Natural killer cell (primary cell): Measurements from ENCODE around the gene FILIP1L. TPM values are rescaled to one million over a fixed set of nuclear protein-coding genes. Genes with fewer than 3 reads are reported as not detected.

Experiments
- ATAC-seq, 3 donors: fragments of 150-1000 bp in 2 of 3; fragments of 200-7000 bp in 1 of 3; cut with Tn5 transposase; 1 replicate in 1 of 3; 2 replicates in 2 of 3; pipeline ENCODE4 v1.10.0; 2021; ENCODE audit warnings: mild to moderate bottlenecking in 2 of 3, moderate library complexity in 2 of 3
- DNase-seq, 2 donors: peaks; one replicate each; pipeline versions ENCODE4 v3.0.0 to v3.0.0-alpha.2; 2013 to 2021; ENCODE audit warnings: mixed read lengths in 1 of 2
- H3K27ac ChIP-seq: one replicate; pipeline ENCODE4 v1.5.1; 2013; ENCODE audit warnings: mild to moderate bottlenecking, low read length
- H3K27me3 ChIP-seq: one replicate; pipeline ENCODE4 v1.6.1; 2013; ENCODE audit warnings: low read length; ENCODE audit not compliant: control insufficient read depth, insufficient read depth
- H3K36me3 ChIP-seq: one replicate; pipeline ENCODE4 v1.6.1; 2013; ENCODE audit warnings: low read length; ENCODE audit not compliant: control insufficient read depth, insufficient read depth
- H3K4me1 ChIP-seq: one replicate; pipeline ENCODE4 v1.6.1; 2013; ENCODE audit warnings: low read length; ENCODE audit not compliant: control insufficient read depth, insufficient read depth
- H3K4me3 ChIP-seq: one replicate; pipeline ENCODE4 v1.5.1; 2013; ENCODE audit warnings: low read length
- H3K9me3 ChIP-seq: one replicate; pipeline ENCODE4 v1.6.1; 2013; ENCODE audit warnings: low read length; ENCODE audit not compliant: control insufficient read depth, insufficient read depth
- H3K27ac Mint-ChIP-seq, 2 donors: one replicate each; pipeline ENCODE4 v1.8.0; 2022; ENCODE audit warnings: mild to moderate bottlenecking in 2 of 2, mixed read lengths in 2 of 2, moderate library complexity in 1 of 2
- H3K27me3 Mint-ChIP-seq, 2 donors: one replicate each; pipeline ENCODE4 v1.8.0; 2022; ENCODE audit warnings: low read depth in 2 of 2, mixed read lengths in 2 of 2
- H3K36me3 Mint-ChIP-seq: one replicate; pipeline ENCODE4 v1.8.0; 2022; ENCODE audit warnings: mixed read lengths
- H3K4me1 Mint-ChIP-seq, 2 donors: one replicate each; pipeline ENCODE4 v1.8.0; 2022; ENCODE audit warnings: mixed read lengths in 2 of 2
- H3K4me3 Mint-ChIP-seq: one replicate; pipeline ENCODE4 v1.8.0; 2022; ENCODE audit warnings: mild to moderate bottlenecking, moderate library complexity, mixed read lengths
- H3K9me3 Mint-ChIP-seq, 2 donors: one replicate each; pipeline ENCODE4 v1.8.0; 2022; ENCODE audit warnings: mixed read lengths in 2 of 2
- CTCF ChIP-seq: fragments of 200-600 bp; IDR thresholded peaks from one replicate; pipeline ENCODE4 v1.8.0; 2022; ENCODE audit warnings: antibody characterized with exemption
- WGBS: methylation state at CpG from one replicate; pipeline ENCODE4 v1.1.7; 2013; ENCODE audit warnings: missing lambda C conversion rate; ENCODE audit not compliant: insufficient coverage; 5-methylcytosine and 5-hydroxymethylcytosine counted together
- intact Hi-C: fragments of 100-400 bp; cut with micrococcal nuclease; formaldehyde crosslinking; loops from one replicate; pipeline ENCODE4 v1.14.2; 2022
- total RNA-seq, 4 donors: library from RNA; stranded (reverse); fragments of 120-200 nt in 1 of 4; gene quantifications; one replicate each; pipeline versions ENCODE4 v1.2.3 to v1.2.4, GENCODE V29; 2013 to 2022

Gene FILIP1L
- total RNA-seq, 3 donors from 2014 or later (not counting 1 experiment from before 2014, with no cell fraction given) = 0.12 TPM; not detected in 2

GRCh38 chr3:100104442-100104798, 9.9 kb downstream of the FILIP1L start:
- Histone ChIP-seq H3K4me1 (no peaks in the 10 kb centered on the region), H3K27me3 (no peaks in the 10 kb centered on the region), H3K27ac (no peak overlapping the region), H3K9me3 (no peaks in the 10 kb centered on the region), H3K4me3 (no peak overlapping the region), H3K36me3 (no peaks in the 10 kb centered on the region)
- Mint-ChIP-seq H3K9me3 (no peaks in the 10 kb centered on the region), H3K4me3 (no peak overlapping the region), H3K4me1 (no peaks in the 10 kb centered on the region), H3K27ac (no peak overlapping the region), H3K36me3 (no peaks in the 10 kb centered on the region), H3K27me3 (no peaks in the 10 kb centered on the region)
- intact Hi-C loops = no loop called here
- WGBS = 77% methylated on average over 2 of the region's 2 CpGs
- no peak for TF ChIP-seq CTCF
- DNase-seq (no peak), ATAC-seq (no peak)

GRCh38 chr3:100103558-100104441, 10.5 kb downstream of the FILIP1L start:
- Mint-ChIP-seq H3K4me3 (no peak overlapping the region), H3K27me3 (no peaks in the 10 kb centered on the region), H3K4me1 (no peaks in the 10 kb centered on the region), H3K9me3 (no peaks in the 10 kb centered on the region), H3K27ac (no peak overlapping the region), H3K36me3 (no peaks in the 10 kb centered on the region)
- no peak overlapping the region for H3K4me3 ChIP-seq
- no peak for TF ChIP-seq CTCF
- DNase-seq = no peak
- no peaks in the 10 kb centered on the region for H3K9me3 ChIP-seq
- intact Hi-C loops = no loop called here
- WGBS = 76% methylated on average over 4 of the region's 4 CpGs
- H3K27me3 ChIP-seq = no peaks in the 10 kb centered on the region
- no peaks in the 10 kb centered on the region for H3K4me1 ChIP-seq
- no peak overlapping the region for H3K27ac ChIP-seq
- H3K36me3 ChIP-seq = no peaks in the 10 kb centered on the region
- no peak for ATAC-seq

GRCh38 chr3:100102757-100103156, 11.5 kb downstream of the FILIP1L start:
- Histone ChIP-seq H3K4me1 (no peaks in the 10 kb centered on the region), H3K9me3 (no peaks in the 10 kb centered on the region), H3K27me3 (no peaks in the 10 kb centered on the region), H3K27ac (no peak overlapping the region), H3K4me3 (no peak overlapping the region), H3K36me3 (no peaks in the 10 kb centered on the region)
- 100% methylated on average over 1 of the region's 1 CpG for WGBS
- H3K9me3 Mint-ChIP-seq = no peaks in the 10 kb centered on the region
- intact Hi-C loops = no loop called here
- ATAC-seq (no peak), DNase-seq (no peak)
- H3K27me3 Mint-ChIP-seq = no peaks in the 10 kb centered on the region
- TF ChIP-seq CTCF = no peak
- H3K36me3 Mint-ChIP-seq = no peaks in the 10 kb centered on the region
- no peaks in the 10 kb centered on the region for H3K4me1 Mint-ChIP-seq
- no peak overlapping the region for H3K4me3 Mint-ChIP-seq
- no peak overlapping the region for H3K27ac Mint-ChIP-seq

- ATAC-seq (no peak), DNase-seq (no peak)
- H3K36me3 Mint-ChIP-seq = no peaks in the 10 kb centered on the region
- H3K27ac Mint-ChIP-seq = no peak overlapping the region
- no peaks in the 10 kb centered on the region for H3K9me3 Mint-ChIP-seq
- H3K4me3 Mint-ChIP-seq = no peak overlapping the region
- H3K4me1 Mint-ChIP-seq = peaks cover 10 to 13% of the 10 kb centered on the region in 2 donors
- Histone ChIP-seq H3K27ac (no peak overlapping the region), H3K9me3 (no peaks in the 10 kb centered on the region), H3K4me1 (no peaks in the 10 kb centered on the region), H3K36me3 (no peaks in the 10 kb centered on the region), H3K4me3 (no peak overlapping the region), H3K27me3 (no peaks in the 10 kb centered on the region)
- no peak for TF ChIP-seq CTCF
- H3K27me3 Mint-ChIP-seq = no peaks in the 10 kb centered on the region
- intact Hi-C loops = no loop called here
- WGBS = 96% methylated on average over 2 of the region's 2 CpGs
Observed at GRCh38 chr3:100100425-100100824, 13.9 kb downstream of the FILIP1L start.
